ENCODE measurements around the gene MPPED1. TPM values are rescaled to one million over a fixed set of nuclear protein-coding genes. Genes with fewer than 3 reads are reported as not detected.

MPPED1 gene
- total RNA-seq, 1 donor from 2014 or later = not detected

DNA sequence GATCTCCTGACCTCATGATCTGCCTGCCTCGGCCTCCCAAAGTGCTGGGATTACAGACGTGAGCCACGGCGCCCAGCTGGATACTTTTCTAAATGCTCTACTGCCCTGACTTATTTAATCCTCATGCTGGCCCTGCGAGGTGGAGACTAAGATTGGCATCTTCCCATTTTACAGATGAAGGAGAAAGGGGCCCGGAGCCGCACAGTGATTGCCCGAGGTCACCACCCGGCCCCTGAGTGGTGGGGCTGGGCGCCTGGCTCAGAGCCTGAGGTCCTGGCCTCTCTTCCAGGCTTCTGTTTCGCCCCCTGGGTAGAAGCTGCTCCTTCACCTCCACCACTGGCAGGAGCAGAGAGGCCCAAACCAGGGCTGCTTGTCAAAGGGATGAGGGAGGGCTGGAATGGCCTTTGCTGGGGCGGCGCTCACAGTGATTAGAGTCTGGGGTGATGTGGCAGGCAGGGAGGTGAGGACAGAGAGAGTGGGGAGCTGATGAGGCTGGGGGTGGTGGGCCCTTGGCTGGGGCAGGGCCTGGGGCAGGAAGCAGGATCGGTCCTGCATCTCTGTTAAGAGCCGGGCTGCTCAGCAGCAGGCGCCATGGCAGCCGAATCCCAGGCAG, 15.4 kb upstream of the MPPED1 start:
- intact Hi-C loops (cut with micrococcal nuclease) = no loop called here
- no peak for DNase-seq (ENCODE audit: low spot score)
- H3K27ac Mint-ChIP-seq = no peak overlapping the region
- H3K4me3 Mint-ChIP-seq (ENCODE audit: low read depth) = no peak overlapping the region
- H3K4me1 Mint-ChIP-seq (ENCODE audit: low read depth) = no peaks in the 10 kb centered on the region
- no peaks in the 10 kb centered on the region for H3K36me3 Mint-ChIP-seq (ENCODE audit: low read depth)
- no peaks in the 10 kb centered on the region for H3K27me3 Mint-ChIP-seq (ENCODE audit: low read depth)
- H3K9me3 Mint-ChIP-seq = no peaks in the 10 kb centered on the region

GRCh38 chr22:43396934-43397457, 14.8 kb upstream of the MPPED1 start:
- H3K27ac Mint-ChIP-seq = no peak overlapping the region
- H3K4me3 Mint-ChIP-seq (ENCODE audit: low read depth) = no peak overlapping the region
- H3K36me3 Mint-ChIP-seq (ENCODE audit: low read depth) = no peaks in the 10 kb centered on the region
- H3K9me3 Mint-ChIP-seq = no peaks in the 10 kb centered on the region
- intact Hi-C loops (cut with micrococcal nuclease) = no loop called here
- H3K4me1 Mint-ChIP-seq (ENCODE audit: low read depth) = no peaks in the 10 kb centered on the region
- DNase-seq (ENCODE audit: low spot score) = no peak
- no peaks in the 10 kb centered on the region for H3K27me3 Mint-ChIP-seq (ENCODE audit: low read depth)

- DNase-seq (ENCODE audit: low spot score) = no peak
- Mint-ChIP-seq H3K36me3 (ENCODE audit: low read depth) (no peaks in the 10 kb centered on the region), H3K27ac (no peak overlapping the region), H3K4me3 (ENCODE audit: low read depth) (no peak overlapping the region), H3K9me3 (no peaks in the 10 kb centered on the region), H3K4me1 (ENCODE audit: low read depth) (no peaks in the 10 kb centered on the region), H3K27me3 (ENCODE audit: low read depth) (no peaks in the 10 kb centered on the region)
- intact Hi-C loops (cut with micrococcal nuclease) = no loop called here
These were observed 14.0 kb upstream of the MPPED1 start for GRCh38 chr22:43397766-43398165.

- no peaks in the 10 kb centered on the region for H3K36me3 Mint-ChIP-seq (ENCODE audit: low read depth)
- intact Hi-C loops (cut with micrococcal nuclease) = no loop called here
- H3K27me3 Mint-ChIP-seq (ENCODE audit: low read depth) = no peaks in the 10 kb centered on the region
- no peak overlapping the region for H3K27ac Mint-ChIP-seq
- H3K4me1 Mint-ChIP-seq (ENCODE audit: low read depth) = no peaks in the 10 kb centered on the region
- H3K4me3 Mint-ChIP-seq (ENCODE audit: low read depth) = no peak overlapping the region
- no peak for DNase-seq (ENCODE audit: low spot score)
- H3K9me3 Mint-ChIP-seq = no peaks in the 10 kb centered on the region
These were observed 13.6 kb upstream of the MPPED1 start for GRCh38 chr22:43398246-43398645.

GRCh38 chr22:43398910-43399309, 12.9 kb upstream of the MPPED1 start:
- no peak overlapping the region for H3K27ac Mint-ChIP-seq

DNA sequence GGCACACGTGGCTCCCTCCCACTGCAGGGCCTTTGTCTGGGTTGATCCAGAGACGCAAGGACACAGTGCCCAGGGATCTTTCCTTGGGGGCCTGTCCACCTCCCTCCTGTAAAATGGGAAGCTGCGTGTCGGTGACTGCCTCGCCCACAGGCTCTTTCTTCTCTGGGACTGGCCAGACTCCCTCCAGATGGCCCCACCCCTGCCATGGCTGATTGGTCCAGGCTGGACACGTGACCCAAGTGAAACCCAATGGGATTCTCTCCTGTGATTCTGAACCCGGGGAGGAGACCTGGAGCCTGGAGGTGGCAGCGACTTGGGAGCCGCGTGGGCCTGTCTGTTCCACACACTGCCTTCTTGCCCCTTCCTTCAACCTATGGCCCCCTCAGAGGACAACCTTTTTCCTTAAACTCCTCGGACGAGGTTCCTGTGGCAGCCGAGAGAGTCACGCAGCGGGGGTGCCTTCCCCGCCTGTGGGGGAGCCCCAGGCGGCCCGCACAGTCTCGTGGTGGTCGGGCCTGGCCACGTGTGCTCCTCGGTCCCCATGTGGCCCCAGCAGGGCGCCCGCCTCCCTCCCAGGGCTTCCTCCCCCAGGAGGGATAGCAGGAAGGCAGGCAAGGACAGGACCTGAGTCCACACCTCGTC, 12.4 kb upstream of the MPPED1 start:
- Mint-ChIP-seq H3K9me3 (no peaks in the 10 kb centered on the region), H3K36me3 (ENCODE audit: low read depth) (no peaks in the 10 kb centered on the region), H3K27ac (no peak overlapping the region), H3K4me1 (ENCODE audit: low read depth) (no peaks in the 10 kb centered on the region), H3K4me3 (ENCODE audit: low read depth) (no peak overlapping the region), H3K27me3 (ENCODE audit: low read depth) (peaks cover 2% of the 10 kb centered on the region)
- intact Hi-C loops (cut with micrococcal nuclease) = no loop called here
- DNase-seq (ENCODE audit: low spot score) = no peak

More at GRCh38 chr22:43398910-43399309, 12.9 kb upstream of the MPPED1 start:
- intact Hi-C loops (cut with micrococcal nuclease) = no loop called here
- Mint-ChIP-seq H3K27me3 (ENCODE audit: low read depth) (no peaks in the 10 kb centered on the region), H3K9me3 (no peaks in the 10 kb centered on the region), H3K36me3 (ENCODE audit: low read depth) (no peaks in the 10 kb centered on the region), H3K4me3 (ENCODE audit: low read depth) (no peak overlapping the region), H3K4me1 (ENCODE audit: low read depth) (no peaks in the 10 kb centered on the region)
- DNase-seq (ENCODE audit: low spot score) = no peak

- intact Hi-C loops (cut with micrococcal nuclease) = no loop called here
These were observed 11.8 kb upstream of the MPPED1 start for GRCh38 chr22:43399980-43400358.

DNA sequence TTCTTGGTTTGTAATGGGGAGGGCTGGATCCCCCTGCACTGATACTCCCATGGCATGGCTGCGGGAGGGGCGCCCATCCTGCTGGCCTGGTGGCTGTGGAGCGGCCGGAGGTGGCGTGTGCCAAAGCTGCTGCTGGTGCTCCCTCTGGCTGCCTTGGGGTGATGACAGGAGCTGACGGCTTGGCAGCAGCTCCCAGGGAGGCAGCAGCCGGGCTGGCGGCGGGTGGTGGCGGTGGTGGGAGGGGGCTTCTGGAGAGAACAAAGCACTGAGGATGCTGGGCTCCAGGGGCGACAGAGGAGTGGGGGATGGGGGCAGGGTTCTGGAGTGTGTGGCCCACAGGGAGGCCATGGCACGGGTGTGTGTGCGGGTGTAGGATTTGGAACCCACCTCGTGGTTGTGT, 11.4 kb upstream of the MPPED1 start:
- Mint-ChIP-seq H3K27me3 (ENCODE audit: low read depth) (peaks cover 3% of the 10 kb centered on the region), H3K27ac (no peak overlapping the region), H3K36me3 (ENCODE audit: low read depth) (no peaks in the 10 kb centered on the region), H3K4me3 (ENCODE audit: low read depth) (no peak overlapping the region), H3K4me1 (ENCODE audit: low read depth) (no peaks in the 10 kb centered on the region), H3K9me3 (no peaks in the 10 kb centered on the region)
- intact Hi-C loops (cut with micrococcal nuclease) = no loop called here
- no peak for DNase-seq (ENCODE audit: low spot score)

More at GRCh38 chr22:43399980-43400358, 11.8 kb upstream of the MPPED1 start:
- Mint-ChIP-seq H3K9me3 (no peaks in the 10 kb centered on the region), H3K27me3 (ENCODE audit: low read depth) (peaks cover 3% of the 10 kb centered on the region), H3K4me1 (ENCODE audit: low read depth) (no peaks in the 10 kb centered on the region), H3K27ac (no peak overlapping the region), H3K4me3 (ENCODE audit: low read depth) (no peak overlapping the region), H3K36me3 (ENCODE audit: low read depth) (no peaks in the 10 kb centered on the region)
- DNase-seq (ENCODE audit: low spot score) = no peak

DNA sequence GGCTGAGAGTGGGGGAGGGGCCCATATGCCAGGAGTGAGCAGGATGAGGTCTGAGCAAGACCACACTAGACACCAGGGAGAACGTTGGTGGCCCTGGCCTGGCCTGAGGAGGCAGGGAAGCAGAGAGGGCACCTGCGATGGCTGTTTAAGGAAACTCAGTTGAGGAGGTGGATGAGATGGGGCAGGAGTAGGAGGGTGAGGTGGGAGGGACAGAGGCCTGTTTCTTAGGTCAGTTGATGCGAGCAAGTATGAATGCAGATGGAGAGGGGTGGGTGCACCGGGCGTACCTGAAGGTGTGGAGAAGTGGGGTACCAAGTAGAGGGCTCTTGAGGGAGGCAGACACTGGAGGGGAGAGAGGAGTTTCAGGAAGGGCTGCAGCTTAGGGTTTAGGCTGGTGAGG, 10.6 kb upstream of the MPPED1 start:
- no peak overlapping the region for H3K27ac Mint-ChIP-seq
- no peak overlapping the region for H3K4me3 Mint-ChIP-seq (ENCODE audit: low read depth)
- no peaks in the 10 kb centered on the region for H3K9me3 Mint-ChIP-seq
- no peak for DNase-seq (ENCODE audit: low spot score)
- peaks cover 3% of the 10 kb centered on the region for H3K27me3 Mint-ChIP-seq (ENCODE audit: low read depth)
- H3K36me3 Mint-ChIP-seq (ENCODE audit: low read depth) = no peaks in the 10 kb centered on the region
- H3K4me1 Mint-ChIP-seq (ENCODE audit: low read depth) = no peaks in the 10 kb centered on the region
- intact Hi-C loops (cut with micrococcal nuclease) = no loop called here

DNA sequence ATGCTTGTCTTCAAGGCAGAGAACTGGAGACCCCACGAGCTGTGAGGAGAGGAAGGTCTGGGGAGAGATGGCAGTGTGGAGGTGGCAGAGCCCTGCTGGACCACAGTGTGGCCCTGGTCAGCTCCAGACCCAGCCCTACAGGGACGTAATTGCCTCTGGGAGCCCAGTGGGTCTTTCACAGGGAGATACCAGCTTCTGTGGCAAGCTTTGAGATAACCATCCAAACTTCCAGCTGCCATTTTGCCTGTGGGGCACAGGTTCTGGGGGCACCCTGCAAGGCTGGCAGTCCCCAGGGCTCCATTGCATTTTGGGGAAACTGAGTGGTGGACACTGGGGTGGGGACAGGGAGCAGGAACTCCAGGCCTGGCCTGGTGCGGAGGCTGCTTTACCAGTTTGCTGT, 10.2 kb upstream of the MPPED1 start:
- Mint-ChIP-seq H3K27me3 (ENCODE audit: low read depth) (peaks cover 3% of the 10 kb centered on the region), H3K36me3 (ENCODE audit: low read depth) (no peaks in the 10 kb centered on the region), H3K4me3 (ENCODE audit: low read depth) (no peak overlapping the region), H3K27ac (no peak overlapping the region), H3K4me1 (ENCODE audit: low read depth) (no peaks in the 10 kb centered on the region), H3K9me3 (no peaks in the 10 kb centered on the region)
- DNase-seq (ENCODE audit: low spot score) = no peak
- intact Hi-C loops (cut with micrococcal nuclease) = no loop called here

DNA sequence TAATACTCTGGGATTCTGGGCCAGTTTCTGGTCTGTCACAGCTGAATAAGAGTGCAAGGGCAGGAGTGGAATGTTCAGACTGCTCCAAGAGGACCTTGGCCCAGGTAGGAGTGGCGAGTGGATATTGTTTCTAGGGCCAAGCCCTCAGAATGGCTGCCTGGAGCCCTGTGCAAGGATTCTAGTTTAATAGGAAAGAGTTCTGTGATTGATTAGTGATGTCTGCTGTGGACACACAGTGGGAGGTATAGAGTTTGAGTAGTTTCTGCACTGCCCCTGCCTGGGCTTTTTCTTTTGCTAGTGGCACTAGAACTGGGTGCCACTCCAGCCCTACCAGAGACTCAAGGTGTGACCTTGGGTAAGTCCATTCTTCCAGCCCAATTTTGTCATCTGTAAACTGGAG, 9.7 kb upstream of the MPPED1 start:
- intact Hi-C loops (cut with micrococcal nuclease) = no loop called here
- Mint-ChIP-seq H3K36me3 (ENCODE audit: low read depth) (no peaks in the 10 kb centered on the region), H3K4me1 (ENCODE audit: low read depth) (no peaks in the 10 kb centered on the region), H3K9me3 (no peaks in the 10 kb centered on the region), H3K27me3 (ENCODE audit: low read depth) (peaks cover 3% of the 10 kb centered on the region), H3K4me3 (ENCODE audit: low read depth) (no peak overlapping the region), H3K27ac (no peak overlapping the region)
- DNase-seq (ENCODE audit: low spot score) = no peak

- Mint-ChIP-seq H3K27ac (no peak overlapping the region), H3K4me3 (ENCODE audit: low read depth) (no peak overlapping the region), H3K27me3 (ENCODE audit: low read depth) (peaks cover 8% of the 10 kb centered on the region), H3K9me3 (no peaks in the 10 kb centered on the region), H3K36me3 (ENCODE audit: low read depth) (no peaks in the 10 kb centered on the region), H3K4me1 (ENCODE audit: low read depth) (no peaks in the 10 kb centered on the region)
- no peak for DNase-seq (ENCODE audit: low spot score)
- intact Hi-C loops (cut with micrococcal nuclease) = no loop called here
These were observed 7.0 kb upstream of the MPPED1 start for GRCh38 chr22:43404673-43405385.

- Mint-ChIP-seq H3K9me3 (no peaks in the 10 kb centered on the region), H3K36me3 (ENCODE audit: low read depth) (no peaks in the 10 kb centered on the region), H3K27ac (no peak overlapping the region), H3K27me3 (ENCODE audit: low read depth) (peaks cover 21% of the 10 kb centered on the region), H3K4me3 (ENCODE audit: low read depth) (no peak overlapping the region), H3K4me1 (ENCODE audit: low read depth) (no peaks in the 10 kb centered on the region)
- DNase-seq (ENCODE audit: low spot score) = no peak
- intact Hi-C loops (cut with micrococcal nuclease) = no loop called here
These were observed 5.5 kb upstream of the MPPED1 start for GRCh38 chr22:43406186-43406790.
